Stimulated activated CD8-positive, alpha-beta memory T cell treated with anti-CD3 and anti-CD28 coated beads, Interleukin-7, amount 100 ng/mL, for 4 hours (primary cell): ENCODE results near the gene EDA.

ENCODE experiments used
- DNase-seq, 2 donors: peaks; one replicate each; pipeline ENCODE4 v3.0.0-alpha.2; 2020; ENCODE audit warnings: low read depth in 2 of 2

EDA gene

DNA sequence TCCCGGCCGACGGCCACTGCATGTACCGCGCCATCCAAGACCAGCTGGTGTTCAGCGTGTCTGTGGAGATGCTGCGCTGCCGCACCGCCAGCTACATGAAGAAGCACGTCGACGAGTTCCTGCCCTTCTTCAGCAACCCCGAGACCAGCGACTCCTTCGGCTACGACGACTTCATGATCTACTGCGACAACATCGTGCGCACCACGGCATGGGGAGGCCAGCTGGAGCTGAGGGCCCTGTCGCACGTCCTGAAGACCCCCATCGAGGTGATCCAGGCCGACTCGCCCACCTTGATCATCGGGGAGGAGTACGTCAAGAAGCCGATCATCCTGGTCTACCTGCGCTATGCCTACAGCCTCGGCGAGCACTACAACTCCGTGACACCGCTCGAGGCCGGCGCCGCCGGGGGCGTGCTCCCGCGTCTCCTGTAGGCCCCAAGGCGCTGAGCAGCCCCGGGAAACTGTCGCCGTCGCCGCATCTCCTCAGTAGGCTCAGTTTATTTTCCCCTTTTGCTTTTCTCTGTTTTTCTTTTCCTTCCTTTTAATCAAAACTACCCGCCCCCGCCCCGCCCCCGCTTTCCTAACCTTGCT is 447.1 kb downstream of the EDA start:
- no peak for DNase-seq

DNA sequence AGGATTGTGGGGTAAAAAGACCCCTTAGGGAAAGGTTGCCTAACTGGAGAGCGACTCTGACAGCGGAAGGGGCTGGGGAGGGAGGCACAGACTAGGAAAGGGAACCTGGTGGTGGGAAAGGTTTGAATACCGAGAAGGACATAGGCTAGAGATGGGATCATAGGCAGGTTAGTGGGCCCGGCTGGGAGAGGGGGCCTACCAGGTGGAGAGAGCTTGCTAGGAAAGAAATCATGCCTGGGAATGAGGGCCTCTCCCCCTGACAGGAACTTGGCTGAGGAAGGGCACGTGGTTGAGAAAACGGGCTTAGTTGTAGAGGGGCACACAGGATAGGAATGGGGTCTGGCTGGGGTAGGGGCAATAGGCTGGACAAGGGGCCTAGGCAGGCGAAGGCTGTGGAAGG is 450.7 kb downstream of the EDA start:
- DNase-seq: no peak

DNA sequence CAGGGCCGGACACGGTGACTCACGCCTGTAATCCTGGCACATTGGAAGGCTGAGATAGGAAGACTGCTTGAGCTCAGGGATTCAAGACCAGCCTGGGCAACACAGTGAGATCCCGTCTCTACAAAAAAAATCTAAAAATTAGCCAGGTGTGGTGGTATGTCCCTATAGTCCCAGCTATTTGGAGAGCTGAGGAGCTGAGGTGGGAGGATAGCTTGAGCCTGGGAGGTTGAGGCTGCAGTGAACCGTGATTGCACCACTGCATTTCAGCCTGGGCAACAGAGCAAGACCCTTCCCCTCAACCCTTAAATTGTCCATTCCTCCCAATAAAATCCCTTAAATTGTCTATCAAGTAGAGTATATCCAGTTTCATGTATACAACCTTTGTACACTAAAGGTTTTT is 463.4 kb downstream of the EDA start:
- DNase-seq: no peak

DNA sequence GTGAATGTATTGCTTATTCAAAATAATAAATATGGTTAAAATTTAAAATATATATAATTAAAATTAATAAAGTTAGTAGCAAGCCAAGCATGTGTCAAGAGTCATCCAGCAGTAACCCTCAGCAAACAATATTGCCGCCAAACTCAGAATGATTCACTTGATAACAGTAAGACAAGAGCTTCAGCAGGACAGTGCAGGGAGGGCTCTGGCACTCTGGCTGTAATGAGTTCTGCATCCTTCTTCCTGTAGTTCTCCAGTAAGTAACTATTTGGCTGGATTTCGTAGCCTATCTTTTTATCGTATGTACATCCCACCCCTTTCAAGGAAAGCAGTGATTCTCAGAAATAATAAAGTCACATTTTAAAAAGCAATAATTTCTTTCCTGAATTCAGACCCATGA is 464.0 kb downstream of the EDA start:
- DNase-seq: no peak

DNA sequence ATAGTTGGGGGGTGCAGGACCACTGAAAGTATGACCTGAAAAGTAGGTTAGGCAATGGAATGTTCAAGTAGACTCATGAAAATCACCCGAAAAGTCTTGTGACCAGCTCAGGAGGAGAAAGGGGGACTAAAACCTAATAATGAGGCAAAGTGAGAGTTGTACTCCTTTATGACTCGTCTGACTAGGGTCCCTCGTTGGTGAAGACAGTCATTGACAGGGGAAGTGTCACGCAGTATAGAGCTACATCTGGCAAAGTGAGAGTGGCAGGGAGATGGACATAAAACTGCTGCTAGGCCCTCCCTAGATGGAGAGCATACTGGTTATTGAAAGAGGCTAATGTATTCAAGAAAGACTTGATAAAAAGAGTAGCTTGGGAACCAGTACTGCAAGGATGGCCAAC is 466.8 kb downstream of the EDA start:
- no peak for DNase-seq

DNA sequence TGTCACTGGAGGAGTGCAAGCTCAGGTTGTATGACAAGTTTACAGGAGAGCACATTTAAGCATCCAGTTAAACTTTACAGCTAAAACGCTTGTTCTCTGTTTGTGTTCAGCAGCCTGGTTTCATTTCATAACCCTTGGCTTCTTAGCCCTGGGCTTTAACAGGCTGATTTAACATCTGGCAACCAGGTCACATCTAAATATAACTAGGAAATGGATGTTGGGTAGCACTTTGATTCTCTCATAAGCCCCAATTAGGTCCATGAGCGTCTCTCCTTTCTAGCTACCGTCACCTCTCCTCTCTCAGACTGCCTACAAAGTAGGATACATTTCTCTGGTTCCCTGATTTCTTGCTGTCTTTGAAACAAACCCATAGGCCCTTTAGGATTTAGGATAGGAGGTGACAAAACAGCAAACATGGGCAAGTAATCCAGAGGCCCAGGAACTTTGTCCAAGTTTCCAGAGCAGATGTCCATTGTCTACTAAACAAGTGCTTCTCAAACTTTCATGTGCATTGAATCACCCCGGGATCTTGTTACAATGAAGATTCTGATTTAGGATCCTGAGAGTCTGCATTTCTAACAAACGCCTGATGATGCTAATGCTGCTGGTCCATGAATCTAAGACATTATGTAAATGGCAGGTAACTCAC is 468.8 kb downstream of the EDA start:
- no peak for DNase-seq

DNA sequence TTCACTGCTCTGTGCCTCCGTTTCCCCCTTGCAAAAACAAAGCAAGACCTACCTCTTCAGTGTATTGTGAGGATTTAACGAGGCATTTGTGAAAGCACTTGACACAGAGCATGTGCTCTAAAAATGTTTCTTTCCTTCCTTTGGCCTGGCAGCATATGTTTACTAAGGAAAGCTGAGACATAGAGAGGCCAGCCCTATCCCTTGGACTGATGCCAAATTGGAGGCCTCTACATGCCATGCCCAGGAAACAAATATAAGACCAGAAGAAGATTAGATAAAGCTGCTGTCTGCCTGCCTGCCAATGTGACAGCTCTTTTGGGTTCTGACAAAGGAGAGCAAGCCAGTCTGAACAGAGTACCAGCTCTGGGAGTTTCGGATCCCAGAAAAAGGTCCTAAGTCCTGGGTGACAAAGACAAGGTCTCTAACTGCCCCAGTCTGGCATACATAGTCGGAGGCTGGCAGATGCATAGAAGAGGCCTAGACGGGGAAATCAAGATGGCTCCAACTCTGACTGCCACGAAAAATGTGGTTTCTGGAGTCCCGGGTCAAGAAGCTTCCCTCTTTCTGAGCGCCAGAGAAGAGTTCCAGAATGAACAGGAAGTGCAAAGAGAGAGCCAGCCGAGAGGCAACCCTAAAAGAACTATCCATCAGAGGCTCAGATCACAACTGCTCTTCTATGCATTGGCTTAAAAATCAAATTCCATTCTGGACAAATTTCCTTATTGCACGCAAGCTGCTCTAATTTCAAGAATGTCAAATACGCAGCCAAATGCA is 472.1 kb downstream of the EDA start:
- no peak for DNase-seq

DNA sequence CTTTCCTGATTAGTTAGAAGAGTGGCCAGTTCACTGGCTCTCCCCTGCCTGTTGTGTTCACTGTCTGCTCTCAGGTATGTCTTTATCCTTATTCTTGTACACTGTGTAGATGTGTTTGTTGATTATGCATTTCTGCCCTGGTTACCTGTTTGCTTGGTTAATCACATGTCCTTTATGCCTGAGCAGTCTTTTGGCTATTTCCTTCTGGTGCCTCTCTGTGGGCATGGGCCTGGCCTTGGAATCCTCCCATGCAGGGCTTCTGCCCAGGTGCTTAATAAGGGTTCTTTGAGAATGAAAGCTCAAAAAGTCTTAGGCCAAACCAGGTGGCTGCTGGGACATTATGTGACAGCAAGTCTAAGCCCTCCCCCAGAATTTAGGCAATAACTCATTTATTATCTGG is 472.8 kb downstream of the EDA start:
- no peak for DNase-seq
